Purkinje cell (primary cell): Measurements from ENCODE around the gene HSDL2. TPM values are rescaled to one million over a fixed set of nuclear protein-coding genes. Genes with fewer than 3 reads are reported as not detected.

Experiments used
- polyA plus RNA-seq: library from polyadenylated mRNA; unstranded; fragments of >200 nt; fragmentation: Nextera tagmentation; gene quantifications from 2 replicates; pipeline ENCODE4 v1.2.1, GENCODE V29; 2014

Gene HSDL2
- polyA plus RNA-seq, result 13.7 and 14.3 TPM in 2 replicates

DNA sequence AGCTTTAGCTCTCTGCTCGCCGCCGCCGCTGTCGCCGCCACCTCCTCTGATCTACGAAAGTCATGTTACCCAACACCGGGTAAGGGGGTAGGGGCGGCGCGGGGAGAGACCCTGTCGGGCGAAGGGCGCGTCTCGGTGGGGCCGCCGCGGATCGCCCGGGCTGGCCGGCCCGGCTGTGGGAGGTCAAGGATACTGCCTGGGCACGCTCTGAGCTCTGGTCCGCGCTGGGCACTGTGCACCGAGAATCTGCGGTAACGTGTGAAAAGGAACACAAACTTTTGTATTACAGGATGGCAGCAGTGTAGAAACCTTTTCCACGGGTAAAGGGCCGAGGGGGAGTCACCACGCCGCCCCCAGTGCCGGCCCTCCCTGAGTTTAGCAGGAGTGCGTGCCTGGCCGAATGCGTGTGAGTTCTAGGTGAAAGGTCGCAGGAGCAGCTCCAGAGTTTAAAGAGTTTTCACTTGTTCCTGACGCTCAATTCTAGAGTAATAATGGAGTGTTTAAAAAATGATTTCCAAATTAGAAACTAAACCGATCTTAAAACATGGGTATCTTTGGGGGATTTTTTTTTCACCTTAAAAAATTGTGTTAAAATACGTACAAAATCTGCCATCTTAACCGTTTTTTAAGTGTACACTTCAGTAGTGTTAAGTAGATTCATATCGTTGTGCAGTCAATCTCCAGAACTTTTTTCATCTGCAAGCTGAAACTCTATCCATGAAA lies at the start of gene HSDL2:
Gene HSDL2, plus strand, starts transcription at position 7 of the 723 bp plus-strand sequence. Its CDS starts 56 bp downstream, at position 63.

DNA sequence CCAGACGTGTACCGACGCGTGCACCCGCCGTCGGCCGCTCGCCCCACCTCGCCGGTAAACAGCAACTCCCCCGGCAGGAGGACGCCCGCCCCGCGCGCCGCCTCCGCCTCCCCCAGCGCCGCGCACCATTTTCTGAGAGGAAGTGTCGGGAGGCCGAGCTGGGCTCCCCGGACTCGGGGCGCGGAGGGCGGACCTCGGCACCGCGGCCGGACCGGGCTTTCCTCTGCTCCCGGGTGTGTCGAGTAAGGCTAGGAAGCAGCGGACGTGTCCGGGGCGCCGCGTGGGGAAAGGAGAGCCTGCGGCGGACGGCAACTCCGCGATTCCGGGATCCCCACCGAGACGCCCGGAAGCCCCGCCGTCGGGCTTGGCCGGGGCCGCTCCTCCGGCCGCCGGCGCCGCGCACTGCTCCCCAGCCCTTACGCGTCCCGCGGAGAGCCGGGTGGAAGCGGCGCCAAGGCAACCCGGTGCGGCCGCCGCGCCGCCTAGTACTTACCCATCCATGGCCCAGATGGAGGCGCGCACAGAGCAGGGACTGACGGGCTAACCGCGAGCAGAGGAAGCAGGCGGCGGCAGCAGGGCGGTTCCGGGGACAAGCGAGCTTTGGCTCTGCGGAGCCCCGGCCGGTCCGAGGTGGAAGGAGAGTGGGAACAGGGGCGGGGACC lies 46.8 kb upstream of the HSDL2 start, which contains the start of gene PTBP3:
Gene PTBP3, minus strand, starts transcription at position 643 of the 662 bp plus-strand sequence. CDS start 35,754 bp downstream, outside the sequence.

DNA sequence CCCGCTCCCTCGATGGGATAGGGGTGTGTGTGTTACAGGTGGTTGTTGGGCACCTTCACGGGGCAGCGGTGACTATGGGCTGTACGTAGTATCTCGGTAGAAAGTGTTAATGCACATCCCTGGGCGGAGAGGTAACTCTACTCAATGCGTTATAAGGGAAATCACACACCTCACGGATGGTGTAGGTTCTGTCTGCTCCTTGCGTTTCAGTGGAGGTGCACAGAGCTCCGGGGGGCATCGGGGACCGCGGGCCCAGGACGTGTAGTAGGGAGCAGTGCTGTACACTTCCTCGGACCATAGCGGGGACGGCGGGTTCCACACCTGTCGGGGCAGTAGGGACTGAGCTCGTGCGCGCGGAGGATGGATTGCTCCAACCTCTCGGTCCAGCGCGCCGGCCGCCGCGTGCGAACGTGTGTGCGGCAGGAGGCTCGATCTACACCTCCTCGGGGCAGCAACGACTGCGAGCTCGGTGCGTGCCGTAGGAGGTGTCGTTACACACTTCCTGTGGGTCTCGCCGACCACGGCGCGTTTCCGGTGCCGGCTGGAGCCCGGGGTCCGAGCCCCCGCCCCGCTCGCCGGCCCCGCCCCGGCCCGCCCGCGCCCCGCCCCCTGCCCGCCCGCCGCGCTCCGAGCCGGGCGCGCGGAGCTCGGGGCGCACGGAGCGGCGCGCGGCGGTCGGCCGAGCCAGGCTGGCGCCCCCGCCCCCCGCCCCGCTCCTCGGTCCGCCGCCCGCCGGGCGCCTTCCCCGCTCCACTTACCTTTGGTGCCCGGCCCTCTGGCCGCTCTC lies 106.5 kb downstream of the HSDL2 start, which contains the start of gene KIAA1958:
Gene KIAA1958, plus strand, starts transcription at position 607 of the 787 bp plus-strand sequence. CDS start 87,254 bp downstream, outside the sequence.

Other genes with a start within 250 kb of the HSDL2 start
- 0.23 TPM in 1 of 2 replicates, not detected in the other for gene SUSD1, start 204.8 kb upstream of the HSDL2 start, polyA plus RNA-seq
- gene PTBP3, start 46.5 kb upstream of the HSDL2 start, polyA plus RNA-seq, result 4.2 and 4.9 TPM in 2 replicates
- 3.7 TPM in 2 replicates for gene KIAA1958, start 106.7 kb downstream of the HSDL2 start, polyA plus RNA-seq